GM23338 (cell line): ENCODE data around the gene UVRAG. TPM values are rescaled to one million over a fixed set of nuclear protein-coding genes. Genes with fewer than 3 reads are reported as not detected.

Experiments
- ATAC-seq: fragments of 200-7000 bp; cut with Tn5 transposase; 3 replicates; pipeline ENCODE4 v1.9.1; 2020
- DNase-seq: peaks from one replicate; pipeline ENCODE4 v3.0.0-alpha.2; 2015; ENCODE audit warnings: low spot score
- H2AFZ ChIP-seq: fragments of 200-600 bp; sonication (generic); 2 replicates; pipeline ENCODE4 v1.8.0; 2016; ENCODE audit warnings: antibody characterized with exemption, mild to moderate bottlenecking, moderate library complexity
- H3F3A ChIP-seq: fragments of 200-600 bp; sonication (generic); replicated peaks from 2 replicates; pipeline ENCODE4 v1.8.0; 2017; ENCODE audit warnings: antibody characterized with exemption, mixed run types, low read depth
- H3K27ac ChIP-seq: fragments of 200-600 bp; sonication (generic); 2 replicates; pipeline ENCODE4 v1.6.1; 2016; ENCODE audit warnings: low read depth
- H3K27me3 ChIP-seq: fragments of 200-600 bp; sonication (generic); 2 replicates; pipeline ENCODE4 v1.8.0; 2016; ENCODE audit warnings: mild to moderate bottlenecking, mixed run types, moderate library complexity; ENCODE audit not compliant: insufficient read depth
- H3K36me3 ChIP-seq: fragments of 200-600 bp; sonication (generic); 2 replicates; pipeline ENCODE4 v1.8.0; 2016; ENCODE audit warnings: mild to moderate bottlenecking; ENCODE audit not compliant: insufficient read depth
- H3K4me1 ChIP-seq: fragments of 200-600 bp; sonication (generic); 2 replicates; pipeline ENCODE4 v1.8.0; 2016; ENCODE audit warnings: mild to moderate bottlenecking, moderate library complexity; ENCODE audit not compliant: insufficient read depth
- H3K4me2 ChIP-seq: fragments of 200-600 bp; sonication (generic); 2 replicates; pipeline ENCODE4 v1.7.1; 2017; ENCODE audit warnings: mixed run types
- H3K4me3 ChIP-seq: fragments of 200-600 bp; sonication (generic); 2 replicates; pipeline ENCODE4 v1.6.1; 2016; ENCODE audit warnings: mixed run types
- H3K79me2 ChIP-seq: fragments of 200-600 bp; sonication (generic); replicated peaks from 2 replicates; pipeline ENCODE4 v1.8.0; 2017; ENCODE audit warnings: mild to moderate bottlenecking; ENCODE audit not compliant: insufficient read depth
- H3K9me2 ChIP-seq: fragments of 200-600 bp; sonication (generic); 2 replicates; pipeline ENCODE4 v1.8.0; 2017; ENCODE audit not compliant: insufficient read depth
- H4K20me1 ChIP-seq: fragments of 200-600 bp; sonication (generic); replicated peaks from 2 replicates; pipeline ENCODE4 v1.8.0; 2017; ENCODE audit warnings: mild to moderate bottlenecking; ENCODE audit not compliant: insufficient read depth
- H3K27ac Mint-ChIP-seq: 2 replicates; pipeline ENCODE4 v1.8.0; 2020; ENCODE audit warnings: inconsistent platforms, mild to moderate bottlenecking, moderate library complexity, mixed read lengths
- H3K27me3 Mint-ChIP-seq: 3 replicates; pipeline ENCODE4 v1.8.0; 2022; ENCODE audit warnings: low read depth, mild to moderate bottlenecking, moderate library complexity, mixed read lengths, inconsistent platforms; ENCODE audit not compliant: insufficient read depth, poor library complexity
- H3K36me3 Mint-ChIP-seq: 3 replicates; pipeline ENCODE4 v1.8.0; 2021; ENCODE audit warnings: low read depth, mild to moderate bottlenecking, inconsistent platforms, moderate library complexity, mixed read lengths
- H3K4me1 Mint-ChIP-seq: 3 replicates; pipeline ENCODE4 v1.8.0; 2020; ENCODE audit warnings: mild to moderate bottlenecking, inconsistent platforms, mixed read lengths
- H3K4me3 Mint-ChIP-seq: 3 replicates; pipeline ENCODE4 v1.8.0; 2021; ENCODE audit warnings: moderate library complexity, mild to moderate bottlenecking, inconsistent platforms, mixed read lengths
- H3K9me3 Mint-ChIP-seq: 3 replicates; pipeline ENCODE4 v1.8.0; 2020; ENCODE audit warnings: moderate library complexity, mild to moderate bottlenecking, inconsistent platforms, mixed read lengths
- CREB1 ChIP-seq: fragments of 250-450 bp; sonication (Bioruptor Pico); IDR thresholded peaks from 2 replicates; pipeline ENCODE4 v1.5.0; 2020; ENCODE audit warnings: low read depth, mild to moderate bottlenecking, moderate library complexity
- CTCF ChIP-seq, 2 experiments: fragments of 200-600 bp in 1 of 2; sonication (generic) in 1 of 2; conservative IDR thresholded peaks; 2 replicates each; pipeline versions ENCODE4 v1.5.1 to v1.6.1; 2016 to 2017; ENCODE audit warnings: antibody characterized with exemption in 2 of 2, low read depth in 2 of 2, mild to moderate bottlenecking in 2 of 2, moderate library complexity in 1 of 2
- EZH2phosphoT487 ChIP-seq: fragments of 200-600 bp; sonication (generic); IDR thresholded peaks from one replicate; pipeline ENCODE4 v1.8.1; 2018; ENCODE audit warnings: antibody characterized with exemption; ENCODE audit not compliant: unreplicated experiment
- NANOG ChIP-seq: IDR thresholded peaks from 2 replicates; pipeline ENCODE4 v1.6.1; 2016; ENCODE audit warnings: antibody characterized with exemption, borderline replicate concordance
- ZNF331 ChIP-seq: fragments of 250-450 bp; sonication (Bioruptor Pico); IDR thresholded peaks from 2 replicates; pipeline ENCODE4 v1.5.0; 2020; ENCODE audit warnings: low read depth, mild to moderate bottlenecking, moderate library complexity
- ZNF462 ChIP-seq: fragments of 250-450 bp; sonication (Bioruptor Pico); IDR thresholded peaks from 2 replicates; pipeline ENCODE4 v1.5.0; 2020; ENCODE audit warnings: mild to moderate bottlenecking, moderate library complexity
- polyA plus RNA-seq: library from polyadenylated mRNA; unstranded; fragments of >200 nt; fragmentation: Nextera tagmentation; extraction: Ambion mirVana; gene quantifications from 2 replicates; pipeline ENCODE4 v1.2.1, GENCODE V29; 2016
- total RNA-seq: library from RNA; depleted of rRNA; stranded (reverse); fragments of >200 nt; shearing (Covaris generic); gene quantifications from 2 replicates; pipeline ENCODE4 v1.2.3, GENCODE V29; 2014

UVRAG gene
- total and polyA plus RNA-seq, 2 experiments from 2014 or later, result 15.3 to 17.4 TPM

GRCh38 chr11:75793966-75794365, 21.0 kb upstream of the UVRAG start:
- Mint-ChIP-seq H3K9me3 (no peaks in the 10 kb centered on the region), H3K36me3 (no peaks in the 10 kb centered on the region), H3K27ac (no peak overlapping the region), H3K27me3 (peaks cover 7% of the 10 kb centered on the region), H3K4me1 (0 out of 3 replicates have a peak, but pooled peaks cover 3% of the 10 kb centered on the region), H3K4me3 (no peak overlapping the region)
- H3K79me2 ChIP-seq, result no peaks in the 10 kb centered on the region
- no peak overlapping the region for H3K4me3 ChIP-seq
- H4K20me1 ChIP-seq, result no peaks in the 10 kb centered on the region
- no peak overlapping the region for H3K4me2 ChIP-seq
- H3K9me2 ChIP-seq, result no peaks in the 10 kb centered on the region
- no peak overlapping the region for H2AFZ ChIP-seq
- TF ChIP-seq ZNF331 (CRISPR knock-in tag) (no peak), EZH2phosphoT487 (no peak), NANOG (no peak), ZNF462 (CRISPR knock-in tag) (no peak), CREB1 (CRISPR knock-in tag) (no peak), CTCF (conservative IDR thresholded peaks at IDR 0.05; ENCODE audit: low read depth in 2 of 2) (no peak)
- ATAC-seq, result no peak
- H3K27me3 ChIP-seq, result no peaks in the 10 kb centered on the region
- H3K27ac ChIP-seq, result no peak overlapping the region
- no peak for DNase-seq
- H3K36me3 ChIP-seq, result no peaks in the 10 kb centered on the region
- H3F3A ChIP-seq, result no peaks in the 10 kb centered on the region
- H3K4me1 ChIP-seq, result no peaks in the 10 kb centered on the region
